Embryonic facial prominence (tissue), 1 donor: ENCODE measurements around the gene FRMD5.

ENCODE experiments used
- DNase-seq: peaks from one replicate; pipeline ENCODE4 v3.0.0-alpha.2; 2016; ENCODE audit errors: extremely low spot score

FRMD5 gene

DNA sequence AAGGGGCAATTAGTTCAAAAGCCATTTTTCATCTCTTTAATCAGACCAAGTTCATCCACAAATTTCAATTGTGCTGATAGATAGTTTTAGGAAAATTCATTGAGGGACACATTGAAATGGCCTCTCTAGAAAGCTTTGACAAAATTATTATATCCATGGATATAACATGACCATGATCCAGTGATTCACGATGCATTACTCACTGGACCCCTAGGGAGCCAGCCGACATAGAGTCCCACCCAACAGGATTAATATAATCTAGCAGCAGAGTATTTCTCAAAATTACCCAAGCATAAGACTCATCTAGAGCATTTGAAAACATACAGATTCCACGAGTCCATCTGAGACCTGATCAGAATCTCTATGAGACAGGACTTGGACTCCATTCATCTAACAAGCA is 100.3 kb downstream of the FRMD5 start:
- DNase-seq, result no peak

GRCh38 chr15:44093836-44094235 is 101.2 kb downstream of the FRMD5 start:
- DNase-seq, result no peak

DNA sequence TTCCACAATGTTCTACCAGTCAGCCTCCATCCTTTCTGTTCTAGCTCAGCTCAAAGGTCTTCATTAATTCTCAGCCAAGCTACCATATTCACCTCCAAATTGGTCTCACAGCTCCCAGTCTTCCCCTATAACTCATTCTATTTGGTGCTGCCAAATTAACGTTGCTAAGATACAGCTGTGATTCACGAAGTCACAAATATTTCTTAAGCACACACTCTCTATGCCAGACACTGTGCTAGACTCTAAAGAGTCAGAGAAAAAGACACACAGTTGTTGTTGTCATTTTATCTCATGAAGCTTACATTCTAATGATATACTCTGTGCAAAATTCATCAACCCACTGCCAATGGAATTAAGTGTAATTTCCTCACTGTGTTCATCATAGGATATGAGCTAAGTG is 102.8 kb downstream of the FRMD5 start:
- no peak for DNase-seq

DNA sequence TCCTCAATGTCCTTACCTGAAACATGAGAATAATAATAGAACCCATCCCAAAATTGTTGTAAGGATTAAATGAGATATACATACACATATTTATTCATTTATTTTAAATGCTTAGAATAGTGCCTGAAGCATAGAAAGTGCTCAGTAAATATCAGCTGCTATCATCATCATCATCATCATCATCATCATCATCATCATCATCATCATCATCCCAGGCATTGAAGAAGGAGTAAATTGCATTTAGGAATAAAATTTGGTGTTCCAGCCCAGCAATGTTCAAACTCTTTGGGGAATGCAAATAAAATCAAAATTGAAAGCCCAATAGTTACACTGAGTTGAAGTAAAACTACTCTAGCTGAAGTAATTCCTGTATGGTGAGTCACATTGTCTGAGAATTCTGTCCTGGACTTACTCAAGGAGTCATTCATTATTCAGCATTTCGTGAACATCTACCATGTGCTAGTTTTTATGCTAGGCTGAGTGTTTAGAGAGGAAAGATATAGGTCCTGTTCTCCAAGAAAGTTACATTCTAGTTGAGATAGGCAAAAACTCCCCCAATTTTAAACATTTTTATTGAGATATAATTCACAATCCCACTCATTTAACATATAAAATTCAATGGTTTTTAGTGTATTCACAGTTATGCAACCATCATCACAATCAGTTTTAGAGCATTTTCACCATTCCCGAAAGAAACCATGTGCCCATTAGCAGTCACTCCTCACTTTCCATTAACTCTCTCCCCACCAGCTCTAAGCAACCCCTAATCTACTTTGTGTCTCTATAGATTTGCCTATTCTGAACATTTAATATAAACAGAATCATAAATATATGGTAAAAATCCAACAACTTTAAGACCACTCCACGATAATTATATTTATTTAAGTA is 107.2 kb downstream of the FRMD5 start:
- DNase-seq, result no peak

DNA sequence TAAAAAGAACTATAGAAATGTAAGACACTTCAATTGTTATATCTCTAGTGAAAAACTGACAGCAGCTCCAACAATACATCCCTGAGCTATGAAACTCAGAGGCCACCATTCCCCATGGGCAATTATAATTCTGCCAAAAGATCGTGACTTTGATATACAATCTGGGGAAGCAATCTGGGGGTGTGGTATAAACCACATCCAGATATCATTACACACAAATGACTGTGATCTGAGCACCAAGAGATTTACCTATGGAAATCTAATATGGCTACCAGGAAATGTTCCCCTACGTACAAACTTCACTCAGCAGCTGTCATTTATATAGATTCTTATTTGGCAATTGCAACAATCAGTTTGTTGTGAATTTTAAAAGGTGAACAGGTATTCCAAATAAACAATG is 110.3 kb downstream of the FRMD5 start:
- DNase-seq, result no peak

GRCh38 chr15:44084171-44084570 is 110.9 kb downstream of the FRMD5 start:
- DNase-seq, result no peak

DNA sequence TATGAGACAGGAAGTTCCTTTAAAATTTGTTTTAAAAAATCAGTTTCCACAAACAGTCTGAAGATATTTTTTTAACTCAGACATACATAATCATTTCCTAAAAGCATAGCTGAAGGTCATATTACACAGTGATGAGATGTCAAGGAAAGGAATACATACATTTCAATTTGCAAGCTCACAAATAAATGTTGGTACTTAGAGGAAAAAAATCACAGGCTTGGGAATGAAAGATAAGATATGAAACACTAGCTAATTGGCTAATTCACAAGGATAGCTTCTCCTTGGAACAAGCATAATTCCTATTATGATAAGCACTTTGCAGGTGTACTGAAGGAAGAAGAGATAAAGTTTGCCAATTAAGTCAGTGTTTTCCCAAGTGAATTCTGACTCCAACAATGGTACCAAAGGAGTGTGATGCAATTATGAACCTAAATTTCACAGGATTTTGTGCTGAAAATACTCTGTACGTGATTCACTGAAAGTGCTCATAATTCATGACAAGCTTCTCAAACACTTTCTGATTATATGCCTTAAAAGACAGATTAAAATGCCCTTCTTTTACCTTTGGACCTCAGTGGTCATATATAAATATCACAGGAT is 112.4 kb downstream of the FRMD5 start:
- DNase-seq, result no peak

- DNase-seq, result no peak
Observed at GRCh38 chr15:44081026-44082013, 113.8 kb downstream of the FRMD5 start.

DNA sequence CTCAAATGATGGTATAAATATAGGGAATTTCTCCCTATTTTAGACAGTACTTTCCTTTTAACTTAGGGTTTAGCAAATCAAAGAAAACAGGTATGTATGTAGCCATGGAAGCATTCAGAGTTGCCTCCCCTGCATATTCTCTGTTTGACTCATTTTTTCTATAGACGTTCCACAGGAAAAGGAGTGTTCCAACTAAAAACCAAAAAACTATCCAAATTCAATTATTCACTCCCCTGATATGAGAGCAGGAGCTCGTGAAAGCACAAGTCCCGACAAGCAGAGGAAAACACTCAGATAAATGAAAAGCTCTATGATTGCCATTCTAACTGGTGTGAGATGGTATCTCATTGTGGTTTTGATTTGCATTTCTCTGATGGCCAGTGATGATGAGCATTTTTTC is 119.5 kb downstream of the FRMD5 start:
- no peak for DNase-seq

DNA sequence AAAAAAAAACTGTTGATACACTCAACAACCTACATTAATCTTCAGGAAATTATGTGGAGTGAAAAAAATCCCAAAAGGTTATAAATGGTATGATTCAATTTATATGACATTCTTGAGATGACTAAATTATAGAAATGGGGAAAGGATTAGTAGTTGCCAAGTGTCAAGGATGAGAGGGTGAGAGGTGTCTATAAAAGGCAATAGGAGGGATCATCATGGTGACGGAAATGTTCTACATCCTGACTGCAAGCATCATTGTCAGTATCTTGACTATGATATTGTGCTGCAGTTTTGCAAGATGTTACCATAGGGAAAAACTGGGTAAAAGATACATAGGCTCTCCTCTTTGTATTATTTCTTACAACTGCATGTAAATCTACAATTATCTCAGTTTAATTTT is 125.6 kb downstream of the FRMD5 start:
- no peak for DNase-seq

- DNase-seq, result no peak
Observed at GRCh38 chr15:44068347-44068746, 126.7 kb downstream of the FRMD5 start.

GRCh38 chr15:44066211-44066827 is 128.8 kb downstream of the FRMD5 start:
- no peak for DNase-seq

DNA sequence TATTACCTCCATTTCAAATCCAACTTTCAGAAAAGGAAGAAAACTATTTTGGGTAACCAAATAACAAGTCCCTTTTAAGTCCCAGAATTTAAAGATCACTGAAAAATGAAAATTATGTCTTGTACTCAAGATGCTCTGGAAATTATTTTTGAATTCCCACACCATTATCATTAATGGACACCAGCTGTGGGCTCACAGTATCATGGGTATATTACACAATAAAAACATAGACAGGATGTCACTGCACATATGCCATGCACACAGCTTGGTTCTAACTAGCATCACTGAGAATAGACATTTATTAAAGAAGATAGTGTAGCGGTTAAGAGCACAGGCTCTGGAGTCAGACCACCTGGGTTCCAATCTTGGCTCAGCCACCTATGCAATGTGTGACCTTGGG is 130.4 kb downstream of the FRMD5 start:
- DNase-seq, result no peak

DNA sequence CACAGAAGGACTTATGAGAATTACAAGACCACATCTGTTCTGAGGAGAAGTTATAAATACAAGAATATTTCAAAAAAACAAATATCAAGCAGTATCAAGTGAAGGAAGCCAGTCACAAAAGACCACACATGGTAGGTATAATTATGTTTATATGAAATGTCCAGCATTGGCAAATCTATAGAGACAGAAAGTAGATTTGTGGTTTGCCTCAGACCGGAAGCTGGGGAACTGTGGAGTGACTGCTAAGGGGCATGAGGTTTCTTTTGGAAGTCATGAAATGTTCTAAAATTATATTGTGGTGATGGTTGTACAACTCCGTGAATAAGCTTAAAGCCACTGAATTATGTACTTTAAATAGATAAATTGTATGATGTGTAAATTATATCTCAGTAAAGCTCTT is 136.9 kb downstream of the FRMD5 start:
- DNase-seq, result peak; percentile 35

DNA sequence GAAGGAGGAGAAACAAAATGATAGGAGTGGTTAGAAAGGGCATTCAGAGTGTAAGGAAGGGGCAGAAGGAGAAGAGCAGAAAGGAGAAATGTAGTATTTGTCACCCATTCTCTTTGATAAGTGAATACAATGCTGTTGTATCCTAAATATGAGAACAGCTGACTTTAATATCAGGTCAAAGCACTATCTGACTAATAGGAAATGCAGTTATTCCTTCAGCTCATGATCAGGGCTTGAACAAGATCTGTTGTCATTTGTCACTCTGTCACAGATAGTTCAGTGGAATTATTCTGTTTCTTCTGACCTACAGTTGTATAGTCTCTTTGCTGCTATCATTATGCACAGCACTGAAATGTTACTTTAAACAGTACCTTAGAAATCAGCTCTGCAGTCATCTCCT is 149.4 kb downstream of the FRMD5 start:
- DNase-seq, result no peak

DNA sequence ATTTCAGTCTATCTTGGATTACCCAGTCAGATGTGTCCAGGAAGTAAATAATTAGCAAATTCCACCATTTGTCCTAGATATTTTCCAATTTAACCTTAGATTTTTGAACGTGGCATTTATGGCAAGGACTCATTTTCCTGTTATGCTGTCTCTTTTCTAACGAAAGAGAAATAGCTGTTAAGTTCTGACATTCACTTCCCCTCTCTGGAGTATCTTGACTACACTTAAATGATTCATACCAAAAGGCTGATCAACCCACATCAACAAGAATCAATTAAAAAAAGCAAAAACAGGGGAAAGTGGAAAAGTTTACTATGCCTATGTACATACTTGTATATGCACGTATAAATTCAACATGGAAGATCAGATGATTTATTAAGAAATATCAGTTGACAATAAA is 149.9 kb downstream of the FRMD5 start:
- no peak for DNase-seq

GRCh38 chr15:44038755-44039191 is 156.3 kb downstream of the FRMD5 start:
- no peak for DNase-seq

DNA sequence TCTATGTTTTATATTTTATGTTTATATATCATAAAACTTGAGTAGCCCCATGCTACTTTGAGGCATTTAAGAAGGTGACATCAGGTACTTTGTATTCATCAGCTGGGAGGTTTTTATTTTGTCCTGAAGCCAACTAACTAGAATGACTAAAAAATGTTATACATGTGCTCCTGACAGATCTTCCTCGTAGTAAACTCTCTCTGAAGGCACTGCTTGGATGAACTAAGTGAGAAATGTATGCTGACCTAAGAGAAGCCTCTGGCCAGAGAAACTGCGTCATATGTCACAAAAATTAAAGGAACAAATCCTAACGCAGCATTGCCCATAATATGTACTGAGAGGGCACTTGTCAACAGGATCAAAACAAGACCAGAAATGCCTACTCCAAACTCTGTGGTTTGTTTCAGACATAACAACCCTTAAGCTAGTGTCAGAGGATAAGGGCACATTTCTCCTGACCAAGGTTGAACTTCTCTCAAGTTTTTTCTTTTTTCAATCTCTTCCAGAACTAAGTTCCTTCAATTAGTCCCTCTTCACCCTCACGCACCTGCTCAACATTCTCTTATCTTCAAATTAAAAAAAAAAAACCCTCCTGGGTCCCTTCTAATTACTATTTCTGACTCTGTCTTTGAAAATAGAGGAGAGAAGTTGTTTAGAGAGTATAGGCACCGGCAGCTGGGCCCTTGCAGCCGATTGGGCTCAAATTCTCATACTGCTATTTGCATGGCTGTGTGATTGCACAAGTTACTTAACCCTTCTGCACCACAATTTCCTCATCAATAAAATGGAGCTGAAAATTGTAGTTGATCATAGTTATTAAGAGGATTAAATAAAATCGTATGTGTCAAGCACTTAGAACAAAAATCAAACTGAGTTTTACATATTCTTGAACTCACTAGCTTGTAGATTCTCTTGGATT is 159.0 kb downstream of the FRMD5 start:
- no peak for DNase-seq

- DNase-seq, result no peak
Observed at GRCh38 chr15:44034933-44035624, 160.0 kb downstream of the FRMD5 start.

DNA sequence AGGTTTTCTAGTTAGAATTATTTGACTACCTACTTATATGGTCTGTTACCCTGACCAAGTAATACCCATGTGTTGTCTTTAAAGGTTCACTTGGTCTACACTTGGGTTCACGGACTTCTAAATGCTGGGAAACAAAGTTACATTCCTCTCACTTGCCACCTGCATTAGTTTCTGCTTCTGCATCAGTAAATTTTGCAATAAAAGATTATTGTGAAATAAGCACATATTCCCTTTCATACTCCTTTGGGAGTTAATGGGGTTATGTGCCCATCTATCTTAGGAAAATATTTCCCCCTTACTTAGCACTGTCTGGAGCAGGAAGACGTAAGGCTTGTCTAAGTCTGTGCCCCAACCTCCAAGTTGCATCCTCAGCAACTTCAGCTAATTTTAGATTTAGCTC is 160.7 kb downstream of the FRMD5 start:
- DNase-seq, result no peak
